Mammary epithelial cell (primary cell): ENCODE measurements around the gene ALDH1B1.

Source experiments
- CTCF ChIP-seq, 2 donors: IDR thresholded peaks in 1 of 2; conservative IDR thresholded peaks in 1 of 2; 2 replicates each; pipeline ENCODE4 v1.5.1; 2011 to 2012; ENCODE audit warnings: inconsistent platforms in 2 of 2, low read length in 2 of 2, mild to moderate bottlenecking in 2 of 2, control low read depth in 1 of 2, low read depth in 1 of 2; ENCODE audit not compliant: insufficient read depth in 1 of 2; ENCODE audit errors: extremely low read depth in 1 of 2
- EZH2 ChIP-seq: IDR thresholded peaks from 2 replicates; pipeline ENCODE4 v1.6.1; 2012; ENCODE audit warnings: low read length, inconsistent platforms, borderline replicate concordance

GRCh38 chr9:38370176-38370575, 22.3 kb upstream of the ALDH1B1 start:
- no peak for TF ChIP-seq EZH2
- TF ChIP-seq CTCF (conservative IDR thresholded peaks at IDR 0.05 in 1 of 2, IDR thresholded peaks at IDR 0.05 in 1 of 2; ENCODE audit: extremely low read depth in 1 of 2, insufficient read depth in 1 of 2, low read depth in 1 of 2, low read length in 2 of 2) = no peak
